MM.1S (cell line): ENCODE data around the gene IMMP2L.

Experiments used
- EZH2 ChIP-seq: fragments of 300-600 bp; sonication (generic); optimal IDR thresholded peaks from 2 replicates; pipeline ENCODE3; 2017; ENCODE audit warnings: low read depth, mild to moderate bottlenecking, antibody characterized with exemption, low read length, mixed read lengths
- TF ChIP-seq, protein P1 (sequence below): fragments of 300-600 bp; sonication (generic); IDR thresholded peaks from 2 replicates; pipeline ENCODE4 v1.5.1; 2016; ENCODE audit warnings: antibody characterized with exemption, low read length, mixed read lengths

DNA sequence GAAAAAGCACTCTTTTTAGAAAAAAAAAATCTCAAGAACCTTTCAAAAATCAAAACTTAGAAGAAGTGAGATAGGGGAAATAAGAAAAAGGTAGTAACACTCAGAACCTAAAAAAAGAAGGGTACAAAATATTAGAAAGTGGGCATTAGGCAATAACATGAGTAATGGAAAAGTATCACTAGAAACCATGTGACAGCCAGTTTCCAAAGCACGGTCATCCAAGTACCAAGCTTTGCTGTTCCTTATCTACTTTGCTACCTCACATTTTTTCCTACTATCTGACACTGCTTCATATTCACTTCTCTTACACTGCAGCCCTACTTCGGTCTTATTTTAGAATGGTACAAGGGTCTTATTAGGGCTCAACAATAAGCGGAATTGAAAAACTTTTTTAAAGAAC, 30.3 kb downstream of the IMMP2L start:
- TF ChIP-seq, protein P1, sequence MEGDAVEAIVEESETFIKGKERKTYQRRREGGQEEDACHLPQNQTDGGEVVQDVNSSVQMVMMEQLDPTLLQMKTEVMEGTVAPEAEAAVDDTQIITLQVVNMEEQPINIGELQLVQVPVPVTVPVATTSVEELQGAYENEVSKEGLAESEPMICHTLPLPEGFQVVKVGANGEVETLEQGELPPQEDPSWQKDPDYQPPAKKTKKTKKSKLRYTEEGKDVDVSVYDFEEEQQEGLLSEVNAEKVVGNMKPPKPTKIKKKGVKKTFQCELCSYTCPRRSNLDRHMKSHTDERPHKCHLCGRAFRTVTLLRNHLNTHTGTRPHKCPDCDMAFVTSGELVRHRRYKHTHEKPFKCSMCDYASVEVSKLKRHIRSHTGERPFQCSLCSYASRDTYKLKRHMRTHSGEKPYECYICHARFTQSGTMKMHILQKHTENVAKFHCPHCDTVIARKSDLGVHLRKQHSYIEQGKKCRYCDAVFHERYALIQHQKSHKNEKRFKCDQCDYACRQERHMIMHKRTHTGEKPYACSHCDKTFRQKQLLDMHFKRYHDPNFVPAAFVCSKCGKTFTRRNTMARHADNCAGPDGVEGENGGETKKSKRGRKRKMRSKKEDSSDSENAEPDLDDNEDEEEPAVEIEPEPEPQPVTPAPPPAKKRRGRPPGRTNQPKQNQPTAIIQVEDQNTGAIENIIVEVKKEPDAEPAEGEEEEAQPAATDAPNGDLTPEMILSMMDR: no peak
- no peak for TF ChIP-seq EZH2
